Gastrocnemius medialis (tissue), 4 donors: ENCODE results near the gene TMED8.

Source experiments
- CTCF ChIP-seq, 5 experiments: fragments of 450-650 bp in 3 of 5; fragments of 200-600 bp in 2 of 5; sonication (generic) in 2 of 5; IDR thresholded peaks in 4 of 5; conservative IDR thresholded peaks in 1 of 5; 1 replicate in 4 of 5; 2 replicates in 1 of 5; pipeline ENCODE4 v1.5.1; 2016 to 2019; ENCODE audit warnings: antibody characterized with exemption in 5 of 5, mild to moderate bottlenecking in 3 of 5, moderate library complexity in 3 of 5
- POLR2A ChIP-seq, 2 donors: fragments of 450-650 bp; IDR thresholded peaks; one replicate each; pipeline ENCODE4 v1.6.1; 2017; ENCODE audit warnings: antibody characterized with exemption in 2 of 2, mild to moderate bottlenecking in 2 of 2, moderate library complexity in 2 of 2

- TF ChIP-seq CTCF (IDR thresholded peaks at IDR 0.05 in 4 of 5, conservative IDR thresholded peaks at IDR 0.05 in 1 of 5), result no peak
- TF ChIP-seq POLR2A (IDR thresholded peaks at IDR 0.05), result no peak
Measured at GRCh38 chr14:77337880-77338279, 39.0 kb downstream of the TMED8 start.
